Colonic mucosa (tissue), 4 donors: ENCODE results near the gene WIZ. TPM values are rescaled to one million over a fixed set of nuclear protein-coding genes. Genes with fewer than 3 reads are reported as not detected.

Source experiments
- DNase-seq: peaks from one replicate; pipeline ENCODE4 v3.0.0-alpha.2; 2020
- H3K27ac ChIP-seq: fragments of 200-600 bp; one replicate; pipeline ENCODE4 v1.8.0; 2021
- H3K27me3 ChIP-seq: fragments of 200-600 bp; one replicate; pipeline ENCODE4 v1.8.0; 2021
- H3K36me3 ChIP-seq: fragments of 200-600 bp; one replicate; pipeline ENCODE4 v1.8.0; 2021
- H3K4me1 ChIP-seq: fragments of 200-600 bp; one replicate; pipeline ENCODE4 v1.8.0; 2021; ENCODE audit warnings: mild to moderate bottlenecking
- H3K4me3 ChIP-seq: fragments of 200-600 bp; one replicate; pipeline ENCODE4 v1.8.0; 2021
- H3K9ac ChIP-seq, 2 donors: one replicate each; pipeline ENCODE4 v1.7.0; 2013; ENCODE audit warnings: control low read depth in 2 of 2, low read depth in 2 of 2, low read length in 2 of 2
- H3K9me3 ChIP-seq: fragments of 200-600 bp; one replicate; pipeline ENCODE4 v1.8.0; 2021
- intact Hi-C: fragments of 100-400 bp; cut with DNase I; formaldehyde crosslinking; loops from one replicate; pipeline ENCODE4 v1.14.1; 2022
- total RNA-seq, 2 donors: library from RNA; stranded (reverse); fragmentation: NEBNext Ultra II Directional in 1 of 2; extraction: Animal tissue kit (Norgen Biotek cat#: 25700) in 1 of 2; gene quantifications; one replicate each; pipeline ENCODE4 v1.2.1, GENCODE V29; 2021
- TF ChIP-seq, protein P1 (sequence below): fragments of 200-600 bp; IDR thresholded peaks from one replicate; pipeline ENCODE4 v1.8.0; 2022; ENCODE audit warnings: antibody characterized with exemption, mild to moderate bottlenecking
- donor health status: healthy.
- donor health status: DM: no; HTN: no; CAD: no.
- donor health status: DM: no; HTN: no; CAD: no.

WIZ gene
- total RNA-seq, 2 donors from 2014 or later, result 18.3 to 31.2 TPM

DNA sequence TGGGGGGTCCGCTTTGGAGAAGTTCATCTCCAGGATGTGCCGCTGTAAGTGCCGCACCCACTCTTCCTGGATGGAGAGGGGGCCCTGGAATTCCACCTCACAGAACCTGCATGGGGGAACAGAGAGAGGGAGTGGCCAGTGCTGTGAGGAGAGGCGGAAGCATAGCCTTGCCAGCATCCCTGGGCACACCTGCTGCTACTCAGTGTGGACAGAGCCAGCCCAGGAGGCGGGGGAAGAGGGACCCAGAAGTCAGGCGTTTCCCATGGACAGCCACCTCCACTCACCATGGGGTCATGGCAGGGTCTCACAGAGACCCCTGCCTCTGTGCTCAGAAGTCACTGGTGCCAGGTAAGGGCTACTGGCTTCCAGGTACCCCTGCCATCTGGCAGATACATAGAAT lies 26.6 kb downstream of the WIZ start:
- no peak for DNase-seq
- Histone ChIP-seq H3K27ac (no peak overlapping the region), H3K4me3 (no peak overlapping the region), H3K9ac (no peak overlapping the region), H3K9me3 (no peaks in the 10 kb centered on the region), H3K27me3 (no peaks in the 10 kb centered on the region), H3K4me1 (peaks cover 6% of the 10 kb centered on the region), H3K36me3 (peaks cover 7% of the 10 kb centered on the region)
- TF ChIP-seq, protein P1, sequence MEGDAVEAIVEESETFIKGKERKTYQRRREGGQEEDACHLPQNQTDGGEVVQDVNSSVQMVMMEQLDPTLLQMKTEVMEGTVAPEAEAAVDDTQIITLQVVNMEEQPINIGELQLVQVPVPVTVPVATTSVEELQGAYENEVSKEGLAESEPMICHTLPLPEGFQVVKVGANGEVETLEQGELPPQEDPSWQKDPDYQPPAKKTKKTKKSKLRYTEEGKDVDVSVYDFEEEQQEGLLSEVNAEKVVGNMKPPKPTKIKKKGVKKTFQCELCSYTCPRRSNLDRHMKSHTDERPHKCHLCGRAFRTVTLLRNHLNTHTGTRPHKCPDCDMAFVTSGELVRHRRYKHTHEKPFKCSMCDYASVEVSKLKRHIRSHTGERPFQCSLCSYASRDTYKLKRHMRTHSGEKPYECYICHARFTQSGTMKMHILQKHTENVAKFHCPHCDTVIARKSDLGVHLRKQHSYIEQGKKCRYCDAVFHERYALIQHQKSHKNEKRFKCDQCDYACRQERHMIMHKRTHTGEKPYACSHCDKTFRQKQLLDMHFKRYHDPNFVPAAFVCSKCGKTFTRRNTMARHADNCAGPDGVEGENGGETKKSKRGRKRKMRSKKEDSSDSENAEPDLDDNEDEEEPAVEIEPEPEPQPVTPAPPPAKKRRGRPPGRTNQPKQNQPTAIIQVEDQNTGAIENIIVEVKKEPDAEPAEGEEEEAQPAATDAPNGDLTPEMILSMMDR, result no peak
- intact Hi-C loops, result loop anchor here (10.0 kb wide), 1 partner anchor 132 kb away; no protein-coding TSS in a partner anchor

DNA sequence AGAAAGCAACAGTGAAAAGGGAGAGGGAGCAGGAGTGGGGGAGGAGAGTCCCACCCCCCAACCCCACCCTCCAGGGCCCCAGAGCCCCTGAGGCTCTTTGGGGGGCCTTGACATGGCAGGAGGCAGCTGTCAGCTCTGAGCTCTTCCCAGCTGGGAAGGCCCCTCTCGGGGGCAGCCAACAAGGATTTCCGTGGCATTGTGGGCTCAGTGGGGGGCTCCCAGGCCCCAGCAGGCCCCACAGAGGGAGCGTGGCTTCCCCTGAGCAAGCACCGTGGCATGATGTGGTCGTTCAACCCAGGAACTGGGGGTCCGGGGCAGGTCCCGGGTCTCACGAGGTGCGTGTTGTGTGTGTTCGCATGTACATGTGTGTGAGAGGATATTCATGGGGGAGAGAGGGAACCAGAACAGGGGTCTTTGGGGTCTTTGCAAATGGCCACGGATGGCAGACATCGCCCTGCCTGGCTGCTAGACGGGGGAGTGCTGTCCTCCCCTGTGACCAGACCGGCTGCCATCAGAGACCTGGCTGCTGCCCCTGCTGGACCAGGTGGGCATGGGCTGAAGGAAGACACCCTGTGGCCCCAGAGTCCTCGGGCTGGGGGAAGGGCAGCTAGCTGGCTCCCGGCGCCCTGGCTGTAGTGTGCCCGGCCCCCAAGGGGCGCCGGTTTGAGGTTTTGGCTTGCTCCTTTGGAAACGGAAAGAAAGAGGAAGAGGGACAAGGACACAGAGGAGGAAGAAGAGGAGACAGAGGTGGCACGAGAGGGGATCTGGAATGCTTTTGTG lies 27.3 kb downstream of the WIZ start:
- no peak for DNase-seq
- no peak overlapping the region for H3K27ac ChIP-seq
- TF ChIP-seq, protein P1, result no peak

DNA sequence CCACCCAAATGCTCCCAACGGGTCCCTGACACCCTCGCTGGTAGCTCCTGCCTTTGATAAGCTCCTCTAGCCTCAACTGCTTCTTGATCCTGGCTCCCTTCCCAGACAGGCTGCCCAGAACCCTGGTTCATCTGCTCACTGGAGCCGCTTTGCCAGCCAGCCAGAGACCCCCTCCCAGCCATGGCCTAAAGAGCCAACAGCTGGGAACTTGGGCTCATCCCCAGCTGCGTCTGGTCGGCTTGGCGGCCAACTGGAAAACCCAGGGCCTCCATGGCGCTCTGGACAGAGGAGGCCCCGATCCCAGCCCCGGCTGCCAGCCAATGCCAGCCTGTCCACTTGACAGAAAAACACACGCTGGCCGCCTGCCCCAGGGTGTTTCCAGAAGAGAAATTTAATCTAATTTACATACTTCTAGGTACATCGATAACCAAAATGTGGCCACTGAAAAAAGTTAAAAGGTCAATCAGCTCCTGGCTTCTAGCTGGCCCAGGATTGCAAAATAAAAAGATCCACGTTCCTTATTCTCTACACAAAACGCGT lies 28.0 kb downstream of the WIZ start:
- Histone ChIP-seq H3K4me1 (peaks cover 15% of the 10 kb centered on the region), H3K27ac (no peak overlapping the region), H3K36me3 (peaks cover 2% of the 10 kb centered on the region)

More for the DNA sequence above, 27.3 kb downstream of the WIZ start:
- no peaks in the 10 kb centered on the region for H3K9me3 ChIP-seq
- H3K4me3 ChIP-seq, result no peak overlapping the region
- no peak overlapping the region for H3K9ac ChIP-seq
- no peaks in the 10 kb centered on the region for H3K27me3 ChIP-seq
- intact Hi-C loops, result loop anchor here (10.0 kb wide), 1 partner anchor 132 kb away; no protein-coding TSS in a partner anchor
- peaks cover 8% of the 10 kb centered on the region for H3K4me1 ChIP-seq
- H3K36me3 ChIP-seq, result peaks cover 7% of the 10 kb centered on the region

DNA sequence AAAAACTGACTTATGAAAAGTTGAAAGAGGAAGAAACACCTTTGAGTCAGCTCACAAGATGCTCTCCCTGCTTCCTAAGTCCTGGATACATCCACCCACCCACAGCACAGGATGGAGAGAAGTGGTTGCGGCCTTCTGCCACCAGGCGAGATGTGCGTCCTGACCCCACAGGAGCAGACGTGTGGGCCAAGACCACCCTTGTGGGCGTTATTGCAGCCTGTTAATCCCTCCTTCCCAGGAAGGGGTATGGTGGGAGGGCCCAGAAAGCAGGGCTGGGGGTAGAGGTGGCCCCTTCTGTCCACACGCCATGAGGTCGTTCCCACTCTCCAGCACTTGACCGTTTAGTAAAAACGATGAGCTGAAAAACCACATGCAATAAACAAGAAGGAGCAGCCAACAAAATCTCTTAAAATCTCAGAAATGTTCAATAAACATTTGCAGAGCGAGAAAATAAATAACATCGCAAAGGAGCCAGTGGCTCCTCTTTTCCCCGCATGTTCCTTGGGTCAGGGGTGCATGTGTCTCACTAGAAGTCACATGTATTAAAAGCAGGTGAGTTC lies 28.5 kb downstream of the WIZ start:
- intact Hi-C loops, result loop anchor here (10.0 kb wide), 1 partner anchor 134 kb away; no protein-coding TSS in a partner anchor
- H3K4me1 ChIP-seq, result peaks cover 18% of the 10 kb centered on the region
- H3K36me3 ChIP-seq, result no peaks in the 10 kb centered on the region
- H3K9ac ChIP-seq, result no peak overlapping the region
- no peak for DNase-seq
- H3K27me3 ChIP-seq, result no peaks in the 10 kb centered on the region
- no peak overlapping the region for H3K27ac ChIP-seq
- H3K4me3 ChIP-seq, result no peak overlapping the region
- H3K9me3 ChIP-seq, result no peaks in the 10 kb centered on the region
- TF ChIP-seq, protein P1, result no peak

More for the DNA sequence above, 28.0 kb downstream of the WIZ start:
- no peak for DNase-seq
- Histone ChIP-seq H3K27me3 (no peaks in the 10 kb centered on the region), H3K9me3 (no peaks in the 10 kb centered on the region), H3K9ac (no peak overlapping the region), H3K4me3 (no peak overlapping the region)
- TF ChIP-seq, protein P1, result no peak
- intact Hi-C loops, result loop anchor here (10.0 kb wide), 1 partner anchor 133 kb away; no protein-coding TSS in a partner anchor

DNA sequence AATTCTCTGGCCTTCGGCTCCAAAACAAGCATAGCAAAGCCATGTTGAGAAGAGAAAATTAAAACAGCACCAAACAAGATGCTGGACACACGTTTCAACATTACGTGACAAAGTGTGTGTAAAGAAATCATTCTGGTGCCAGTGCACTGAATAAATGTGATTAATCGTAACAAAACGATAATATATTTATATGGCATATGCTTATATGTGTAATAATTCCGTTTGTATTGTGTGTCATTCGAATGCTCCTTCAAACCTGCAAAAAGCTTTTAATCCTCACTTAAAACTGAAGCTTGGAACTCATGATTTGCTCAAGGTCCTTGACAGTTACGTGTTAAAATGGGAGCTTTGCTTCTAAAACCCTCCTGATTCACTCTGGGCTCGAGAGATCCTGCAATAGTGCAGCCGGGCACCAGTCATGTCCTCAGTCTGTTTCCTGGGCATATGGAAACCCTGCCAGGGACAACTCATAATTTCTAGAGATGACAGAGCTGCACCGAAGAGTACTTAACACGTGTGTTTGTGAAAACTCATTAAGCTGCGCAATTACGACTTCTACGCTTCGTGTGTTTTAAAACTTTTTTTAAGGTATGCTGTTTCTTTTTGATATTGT lies 30.2 kb downstream of the WIZ start:
- H3K4me1 ChIP-seq, result peaks cover 18% of the 10 kb centered on the region
- H3K9ac ChIP-seq, result peak overlapping the region; percentile 27 to 63

More for the DNA sequence above, 30.2 kb downstream of the WIZ start:
- intact Hi-C loops, result loop anchor here (10.0 kb wide), 1 partner anchor 135 kb away; no protein-coding TSS in a partner anchor
- Histone ChIP-seq H3K4me3 (peak overlapping the region; percentile 100), H3K27me3 (no peaks in the 10 kb centered on the region), H3K27ac (no peak overlapping the region), H3K9me3 (no peaks in the 10 kb centered on the region), H3K36me3 (no peaks in the 10 kb centered on the region)
- TF ChIP-seq, protein P1, result no peak
- no peak for DNase-seq
